GM23248 (cell line): Measurements from ENCODE around the gene L3MBTL3.

Experiments
- EZH2 ChIP-seq: fragments of 200-600 bp; sonication (generic); IDR thresholded peaks from 2 replicates; pipeline ENCODE4 v1.6.1; 2018; ENCODE audit warnings: antibody characterized with exemption, mild to moderate bottlenecking; ENCODE audit not compliant: insufficient read depth, poor library complexity, severe bottlenecking
- EZH2phosphoT487 ChIP-seq: fragments of 200-600 bp; sonication (generic); IDR thresholded peaks from 2 replicates; pipeline ENCODE4 v1.6.1; 2018; ENCODE audit warnings: antibody characterized with exemption, moderate library complexity, mild to moderate bottlenecking, low read depth; ENCODE audit not compliant: insufficient read depth

GRCh38 chr6:129989396-129989795 is 29.0 kb upstream of the L3MBTL3 start:
- TF ChIP-seq EZH2 (no peak), EZH2phosphoT487 (no peak)
